Muscle of leg (tissue), 11 donors: ENCODE results near the gene PRSS48. TPM values are rescaled to one million over a fixed set of nuclear protein-coding genes. Genes with fewer than 3 reads are reported as not detected.

Experiments
- DNase-seq: peaks from one replicate; pipeline ENCODE4 v3.0.0; 2013
- H3K27ac ChIP-seq: one replicate; pipeline ENCODE4 v1.5.1; 2013; ENCODE audit warnings: mild to moderate bottlenecking, low read length, control low read depth
- H3K27me3 ChIP-seq: one replicate; pipeline ENCODE4 v1.6.1; 2013; ENCODE audit warnings: low read length; ENCODE audit not compliant: control insufficient read depth, insufficient read depth
- H3K36me3 ChIP-seq: one replicate; pipeline ENCODE4 v1.6.1; 2013; ENCODE audit warnings: low read length; ENCODE audit not compliant: control insufficient read depth, insufficient read depth
- H3K4me1 ChIP-seq: one replicate; pipeline ENCODE4 v1.6.1; 2013; ENCODE audit warnings: low read length; ENCODE audit not compliant: control insufficient read depth, insufficient read depth
- H3K4me3 ChIP-seq: one replicate; pipeline ENCODE4 v1.5.1; 2013; ENCODE audit warnings: low read length, control low read depth
- H3K9me3 ChIP-seq: replicated peaks from 2 replicates; pipeline ENCODE4 v1.6.1; 2013; ENCODE audit warnings: low read depth, low read length; ENCODE audit not compliant: control insufficient read depth
- WGBS: methylation state at CpG from one replicate; pipeline ENCODE4 v1.1.5; 2013; ENCODE audit warnings: missing lambda C conversion rate; ENCODE audit not compliant: insufficient coverage; 5-methylcytosine and 5-hydroxymethylcytosine counted together
- polyA plus RNA-seq, 8 donors: library from polyadenylated mRNA; unstranded; fragments of 120-200 nt; gene quantifications; one replicate each; pipeline versions ENCODE4 v1.2.1 to v1.2.3, GENCODE V29; 2013; ENCODE audit warnings: inconsistent platforms in 1 of 8, low replicate concordance in 1 of 8; ENCODE audit not compliant: insufficient read length in 8 of 8, insufficient read depth in 1 of 8
- total RNA-seq: library from RNA; stranded (reverse); fragments of 120-200 nt; gene quantifications from one replicate; pipeline ENCODE4 v1.2.4, GENCODE V29; 2013

The PRSS48 gene
- total and polyA plus RNA-seq, 9 donors = 0.13 TPM; not detected in 8

DNA sequence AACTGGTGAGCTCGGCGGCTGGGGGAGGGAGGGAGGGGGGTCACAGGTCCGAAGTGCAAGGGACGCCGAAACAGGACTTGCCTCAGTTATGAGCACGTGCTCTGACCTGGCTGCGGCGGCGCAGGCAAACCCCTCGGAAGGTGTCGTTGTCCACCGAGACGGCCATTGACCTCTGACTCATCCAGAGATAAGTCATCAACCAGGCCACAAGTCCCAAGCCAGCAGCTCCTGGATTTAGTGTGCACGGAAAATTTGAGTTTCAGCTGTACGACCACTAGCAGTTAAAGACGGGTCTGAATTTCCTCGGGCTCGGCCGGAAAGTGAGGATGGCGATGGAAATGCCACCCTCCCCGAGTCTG is 47.8 kb downstream of the PRSS48 start:
- H3K27me3 ChIP-seq = peaks cover 9% of the 10 kb centered on the region
- DNase-seq = peak; percentile 56
- H3K4me3 ChIP-seq = peak overlapping the region; percentile 63
- peak overlapping the region; percentile 62 for H3K27ac ChIP-seq
- H3K36me3 ChIP-seq = no peaks in the 10 kb centered on the region
- WGBS = 2% methylated on average over 16 of the region's 21 CpGs
- peaks cover 10% of the 10 kb centered on the region for H3K4me1 ChIP-seq
- H3K9me3 ChIP-seq = no peaks in the 10 kb centered on the region

DNA sequence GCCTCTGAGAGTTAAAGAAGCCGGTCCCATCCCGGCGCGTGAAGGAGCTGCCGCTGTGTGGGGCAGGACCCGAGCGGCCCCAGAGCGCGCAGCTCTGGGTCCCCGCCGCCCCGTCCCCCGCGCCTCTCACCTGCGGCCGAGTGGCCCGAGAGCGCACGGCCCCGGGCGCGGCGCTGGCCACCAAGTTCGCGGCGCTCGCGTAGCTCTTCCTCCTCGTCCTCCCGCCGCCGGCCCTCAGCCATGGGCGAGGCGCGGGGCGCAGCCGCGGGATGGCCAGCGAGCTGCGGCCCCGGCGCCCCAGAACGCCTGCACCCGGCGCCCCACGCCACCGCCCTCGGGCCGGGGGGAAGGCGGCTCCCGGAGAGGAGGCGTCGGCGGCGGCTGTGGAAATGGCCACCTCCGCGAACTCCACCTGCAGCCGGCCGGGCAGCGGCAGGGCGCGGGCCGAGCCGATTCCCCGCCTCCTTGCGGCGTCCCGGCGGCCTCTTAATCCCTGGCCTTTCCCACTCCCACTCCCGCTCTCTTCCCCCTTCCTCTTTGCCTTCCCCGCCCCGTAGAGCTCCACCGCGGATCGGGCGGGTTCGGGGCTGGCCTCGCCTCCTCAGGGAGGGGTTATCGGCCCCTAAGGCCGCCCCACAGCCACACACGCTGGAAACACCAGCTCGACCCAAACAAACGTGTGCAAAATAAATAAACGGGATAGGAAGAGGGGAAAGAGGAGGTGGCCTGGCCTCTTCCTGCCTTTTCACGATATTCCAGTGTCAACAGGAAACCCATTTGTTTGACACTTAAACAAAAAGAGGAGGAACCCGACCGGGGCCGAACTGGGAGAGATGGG is 48.4 kb downstream of the PRSS48 start, which contains the start of gene SH3D19:
SH3D19 (minus strand) TSS at position 495 of the 838 bp plus-strand sequence; CDS start at position 242, 253 bp downstream.
- Histone ChIP-seq H3K27ac (peak within 1 kb of the TSS; percentile 62), H3K4me3 (peak within 1 kb of the TSS; percentile 63), H3K9me3 (no peaks in the 10 kb centered on the region), H3K4me1 (peaks cover 10% of the 10 kb centered on the region), H3K27me3 (peaks cover 9% of the 10 kb centered on the region), H3K36me3 (no peaks in the 10 kb centered on the region)
- under 1% methylated on average over 78 of the region's 88 CpGs for WGBS
- peak; percentile 95 for DNase-seq

DNA sequence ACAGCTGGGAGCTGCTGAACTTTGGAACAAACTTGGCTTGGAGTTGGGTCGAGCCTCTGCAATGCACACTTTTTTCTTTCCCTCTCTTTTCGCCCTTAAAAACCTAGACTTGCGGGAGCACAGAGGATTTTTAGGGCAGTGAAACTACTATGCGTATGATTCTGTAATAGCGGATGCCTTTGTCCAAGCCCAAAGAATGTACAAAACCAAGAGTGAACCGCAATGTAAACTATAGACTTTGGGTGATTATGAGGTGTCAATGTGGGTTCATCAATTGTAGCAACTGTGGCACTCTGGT is 48.9 kb downstream of the PRSS48 start:
- H3K36me3 ChIP-seq = no peaks in the 10 kb centered on the region
- no peaks in the 10 kb centered on the region for H3K9me3 ChIP-seq
- peak overlapping the region; percentile 31 for H3K27ac ChIP-seq
- peaks cover 10% of the 10 kb centered on the region for H3K4me1 ChIP-seq
- 72% methylated on average over 3 of the region's 6 CpGs for WGBS
- peaks cover 9% of the 10 kb centered on the region for H3K27me3 ChIP-seq
- H3K4me3 ChIP-seq = peak overlapping the region; percentile 63
- DNase-seq = no peak

DNA sequence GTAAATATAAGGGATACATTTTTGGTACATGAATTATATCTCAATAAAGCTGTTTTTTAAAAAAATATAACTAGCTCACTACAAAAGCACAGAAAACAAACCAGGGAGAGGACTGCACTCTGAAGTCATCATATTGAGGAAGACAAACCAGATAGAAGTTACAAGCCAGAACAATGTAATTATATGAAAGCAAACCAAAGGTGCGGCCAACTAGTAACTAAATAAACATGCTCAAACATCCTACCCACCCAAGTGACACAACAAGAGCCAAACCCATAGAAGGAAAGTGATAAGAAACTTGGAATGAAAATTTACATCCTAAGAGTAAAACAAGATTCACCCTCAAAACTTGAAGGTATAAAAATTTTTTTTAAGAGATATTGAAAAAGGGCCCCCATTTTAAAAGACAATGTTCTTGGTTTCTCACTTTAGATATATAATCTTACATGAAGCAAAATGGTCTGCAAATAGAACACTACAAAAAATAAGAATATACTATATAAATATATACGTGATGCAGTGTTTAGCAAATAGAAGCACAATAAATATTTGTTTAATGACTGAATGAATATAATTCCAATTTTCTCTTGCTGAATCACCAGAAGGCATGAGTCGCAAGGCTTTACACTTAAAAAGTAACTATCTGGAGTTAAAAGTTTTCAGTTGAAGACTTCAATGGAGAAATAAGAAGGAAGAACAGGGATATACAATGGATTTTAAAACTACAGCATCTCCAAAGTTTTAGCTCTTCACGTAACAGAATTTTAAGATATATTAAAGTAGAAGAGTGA is 52.5 kb downstream of the PRSS48 start:
- Histone ChIP-seq H3K27ac (no peak overlapping the region), H3K27me3 (peaks cover 9% of the 10 kb centered on the region), H3K4me3 (no peak overlapping the region), H3K4me1 (peaks cover 8% of the 10 kb centered on the region), H3K9me3 (no peaks in the 10 kb centered on the region), H3K36me3 (no peaks in the 10 kb centered on the region)
- DNase-seq = no peak
- no CpG with 5 or more reads among the region's 4 CpGs for WGBS

DNA sequence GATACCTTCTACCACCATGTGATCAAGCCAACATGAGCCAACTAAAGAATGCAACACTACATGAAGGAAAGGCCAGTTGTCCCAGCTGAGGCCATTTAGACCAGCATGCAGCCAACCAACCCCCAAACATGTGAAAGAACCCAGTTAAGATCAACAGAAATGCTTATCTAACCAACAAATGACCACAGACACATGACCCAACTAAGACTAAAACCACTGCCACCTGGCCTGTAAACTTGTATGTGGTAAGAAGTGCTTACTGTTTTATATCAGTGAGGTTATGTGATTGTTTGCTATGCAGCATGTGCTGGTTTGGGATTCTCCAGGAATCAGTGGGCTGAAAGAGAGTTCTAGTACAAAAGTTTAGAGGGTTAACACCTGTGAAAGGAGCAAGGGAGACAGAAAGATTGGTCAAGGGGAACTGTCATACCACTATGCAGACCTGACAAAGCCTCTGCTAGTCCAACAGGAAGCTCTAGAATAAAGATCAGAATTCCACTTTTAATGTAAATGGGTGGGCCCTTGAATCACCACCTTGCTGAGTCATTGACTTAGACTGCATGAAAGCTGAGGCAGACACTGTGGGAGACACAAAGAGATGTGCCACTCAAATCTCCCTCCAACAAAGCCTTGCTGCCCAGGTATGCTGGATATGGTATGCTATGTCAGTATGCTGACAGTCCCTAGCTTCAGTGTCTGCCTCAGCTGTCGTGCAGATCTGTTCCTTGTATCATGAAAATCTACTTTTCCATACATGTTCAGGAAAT is 54.5 kb downstream of the PRSS48 start:
- no CpG with 5 or more reads among the region's 1 CpG for WGBS
- Histone ChIP-seq H3K27me3 (no peaks in the 10 kb centered on the region), H3K36me3 (no peaks in the 10 kb centered on the region), H3K9me3 (no peaks in the 10 kb centered on the region), H3K27ac (no peak overlapping the region), H3K4me3 (no peak overlapping the region), H3K4me1 (no peaks in the 10 kb centered on the region)
- DNase-seq = no peak

DNA sequence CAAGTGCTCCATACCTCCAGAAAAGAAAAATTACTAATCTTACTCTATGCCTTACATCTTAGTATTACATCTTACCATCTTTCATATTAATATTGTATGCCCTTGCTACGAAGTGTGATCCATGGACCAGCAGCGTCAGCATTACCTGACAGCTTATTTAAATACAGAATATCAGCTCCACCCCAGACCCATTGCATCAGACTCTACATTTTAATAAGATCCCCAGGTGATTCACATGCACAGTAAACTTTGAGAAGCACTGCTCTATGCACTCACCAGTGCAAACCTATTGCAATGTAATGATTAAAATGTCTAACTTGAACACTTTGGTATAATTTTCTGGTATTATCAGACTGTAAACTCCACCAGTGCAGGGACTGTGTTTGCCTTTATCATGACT is 62.5 kb downstream of the PRSS48 start:
- 72% methylated on average over 2 of the region's 2 CpGs for WGBS
- Histone ChIP-seq H3K27ac (no peak overlapping the region), H3K4me1 (no peaks in the 10 kb centered on the region), H3K9me3 (no peaks in the 10 kb centered on the region), H3K4me3 (no peak overlapping the region), H3K36me3 (no peaks in the 10 kb centered on the region), H3K27me3 (peaks cover 2% of the 10 kb centered on the region)
- DNase-seq = no peak

DNA sequence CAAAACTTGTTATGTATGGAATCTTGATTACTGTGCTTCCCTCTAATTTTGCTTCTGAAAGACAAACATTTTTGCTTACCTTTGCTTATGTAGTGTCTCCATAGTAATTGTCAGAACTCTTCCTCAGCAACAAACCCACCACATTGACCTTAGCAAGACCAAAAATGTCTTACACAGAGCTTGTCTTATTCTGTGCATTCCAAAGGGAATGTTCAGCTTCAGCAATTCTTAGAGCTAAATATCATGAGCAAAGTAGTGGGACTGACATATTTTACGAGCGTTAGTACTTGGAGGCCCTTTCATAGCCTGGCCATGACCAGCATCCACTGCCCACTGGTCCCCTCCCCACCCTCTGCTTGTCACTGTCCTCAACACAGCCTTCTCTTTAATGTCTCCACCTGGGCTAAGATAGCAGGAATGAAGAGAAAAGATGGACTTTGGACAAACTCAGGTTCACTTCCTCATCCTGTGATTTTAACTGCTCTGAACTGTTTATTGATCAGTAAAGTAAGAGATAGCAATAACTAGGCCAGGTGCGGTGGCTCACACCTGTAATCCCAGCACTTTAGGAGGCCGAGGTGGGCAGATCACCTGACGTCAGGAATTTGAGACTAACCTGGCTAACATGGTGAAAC is 63.9 kb downstream of the PRSS48 start:
- H3K4me1 ChIP-seq = no peaks in the 10 kb centered on the region
- 100% methylated on average over 1 of the region's 5 CpGs for WGBS
- H3K27me3 ChIP-seq = peaks cover 2% of the 10 kb centered on the region
- DNase-seq = no peak
- no peaks in the 10 kb centered on the region for H3K36me3 ChIP-seq
- H3K27ac ChIP-seq = no peak overlapping the region
- no peaks in the 10 kb centered on the region for H3K9me3 ChIP-seq
- no peak overlapping the region for H3K4me3 ChIP-seq

Other genes starting within 250 kb of the PRSS48 start
- gene RPS3A, start 177.5 kb upstream of the PRSS48 start, total RNA-seq = 7,127 TPM
- gene RPS3A, start 177.5 kb upstream of the PRSS48 start, polyA plus RNA-seq = 1,000 to 10,000 TPM; 5,016 to 6,698 (median 5,425) TPM
- gene SH3D19, start 48.4 kb downstream of the PRSS48 start, total RNA-seq = 29.3 TPM
- 10 to 100 TPM; 23.5 to 41.7 (median 27.0) TPM for gene SH3D19, start 48.4 kb downstream of the PRSS48 start, polyA plus RNA-seq
- gene FHIP1A, start 132.0 kb downstream of the PRSS48 start, total RNA-seq = 11.0 TPM
- 1 to 10 TPM; 2.9 to 7.8 (median 6.7) TPM for gene FHIP1A, start 132.0 kb downstream of the PRSS48 start, polyA plus RNA-seq